Right cardiac atrium (tissue), 5 donors: ENCODE data around the gene ABHD17C. TPM values are rescaled to one million over a fixed set of nuclear protein-coding genes. Genes with fewer than 3 reads are reported as not detected.

Source experiments
- ATAC-seq, 2 donors: fragments of 200-7000 bp; cut with Tn5 transposase; one replicate each; pipeline versions ENCODE4 v1.8.0 to v1.9.1; 2020; ENCODE audit warnings: moderate library complexity in 2 of 2, mild to moderate bottlenecking in 1 of 2
- DNase-seq, 3 donors: peaks; one replicate each; pipeline ENCODE4 v3.0.0-alpha.2; 2020
- H3K27ac ChIP-seq: one replicate; pipeline ENCODE4 v1.5.1; 2013; ENCODE audit warnings: mild to moderate bottlenecking, low read length, control low read depth, moderate library complexity
- H3K27me3 ChIP-seq: one replicate; pipeline ENCODE4 v1.6.1; 2013; ENCODE audit not compliant: control insufficient read depth, insufficient read depth
- H3K4me1 ChIP-seq: one replicate; pipeline ENCODE4 v1.6.1; 2013; ENCODE audit warnings: low read length; ENCODE audit not compliant: control insufficient read depth, insufficient read depth
- H3K4me3 ChIP-seq: one replicate; pipeline ENCODE4 v1.5.1; 2013; ENCODE audit warnings: low read length, control low read depth
- H3K9me3 ChIP-seq: one replicate; pipeline ENCODE4 v1.6.1; 2013; ENCODE audit warnings: low read length; ENCODE audit not compliant: control insufficient read depth
- WGBS: extraction: QIAGEN DNeasy Blood & Tissue Kit; methylation state at CpG from one replicate; pipeline ENCODE4 v1.1.7; 2013; 5-methylcytosine and 5-hydroxymethylcytosine counted together
- intact Hi-C, 4 donors: fragments of 100-400 bp; cut with DNase I; formaldehyde crosslinking; loops; one replicate each; pipeline versions ENCODE4 v1.11.0 to v1.14.0; 2022 to 2023
- polyA plus RNA-seq: library from polyadenylated mRNA; stranded (reverse); fragments of 200-250 nt; gene quantifications from one replicate; pipeline ENCODE4 v1.2.3, GENCODE V29; 2013
- total RNA-seq, 4 donors: library from RNA; stranded (reverse); fragmentation: NEBNext Ultra II Directional; extraction: Animal tissue kit (Norgen Biotek cat#: 25700); gene quantifications; one replicate each; pipeline ENCODE4 v1.2.1, GENCODE V29; 2021
- donor health status: healthy with polysubstance abuse.
- donor health status: DM: no; HTN: yes; CAD: no.
- donor health status: DM: no; HTN: no; CAD: no.
- donor health status: DM: no; HTN: yes; CAD: no; lungs with severe emphysema.
- donor health status: DM: yes; HTN: yes; CAD: no.

Gene ABHD17C
- total and polyA plus RNA-seq, 5 donors: 2.6 to 6.2 (median 5.3) TPM

GRCh38 chr15:80668546-80669236, 26.4 kb upstream of the ABHD17C start:
- 74% methylated on average over 3 of the region's 3 CpGs for WGBS
- ATAC-seq (no peak), DNase-seq (no peak)
- intact Hi-C loops: no loop called here
- Histone ChIP-seq H3K4me3 (no peak overlapping the region), H3K27ac (no peak overlapping the region), H3K9me3 (no peaks in the 10 kb centered on the region), H3K27me3 (no peaks in the 10 kb centered on the region), H3K4me1 (no peaks in the 10 kb centered on the region)

- 86% methylated on average over 2 of the region's 2 CpGs for WGBS
- H3K4me3 ChIP-seq: no peak overlapping the region
- H3K9me3 ChIP-seq: no peaks in the 10 kb centered on the region
- intact Hi-C loops: no loop called here
- ATAC-seq (no peak), DNase-seq (no peak)
- no peak overlapping the region for H3K27ac ChIP-seq
- no peaks in the 10 kb centered on the region for H3K27me3 ChIP-seq
- H3K4me1 ChIP-seq: no peaks in the 10 kb centered on the region
These were observed 25.3 kb upstream of the ABHD17C start for GRCh38 chr15:80669663-80670273.

GRCh38 chr15:80673561-80674244, 21.4 kb upstream of the ABHD17C start:
- Histone ChIP-seq H3K4me1 (no peaks in the 10 kb centered on the region), H3K4me3 (no peak overlapping the region), H3K27me3 (no peaks in the 10 kb centered on the region), H3K9me3 (no peaks in the 10 kb centered on the region), H3K27ac (no peak overlapping the region)
- intact Hi-C loops: no loop called here
- WGBS: 80% methylated on average over 6 of the region's 6 CpGs
- DNase-seq (no peak), ATAC-seq (no peak)

GRCh38 chr15:80674245-80674614, 20.9 kb upstream of the ABHD17C start:
- ATAC-seq (no peak), DNase-seq (no peak)
- H3K27me3 ChIP-seq: no peaks in the 10 kb centered on the region
- H3K4me1 ChIP-seq: no peaks in the 10 kb centered on the region
- no peak overlapping the region for H3K27ac ChIP-seq
- H3K4me3 ChIP-seq: no peak overlapping the region
- no peaks in the 10 kb centered on the region for H3K9me3 ChIP-seq
- intact Hi-C loops: no loop called here

- intact Hi-C loops: no loop called here
- Histone ChIP-seq H3K9me3 (no peaks in the 10 kb centered on the region), H3K4me3 (no peak overlapping the region), H3K4me1 (no peaks in the 10 kb centered on the region), H3K27me3 (no peaks in the 10 kb centered on the region), H3K27ac (no peak overlapping the region)
- ATAC-seq (no peak), DNase-seq (no peak)
- WGBS: 97% methylated on average over 2 of the region's 2 CpGs
These were observed 18.1 kb upstream of the ABHD17C start for GRCh38 chr15:80677041-80677440.

- H3K4me3 ChIP-seq: no peak overlapping the region
- no peaks in the 10 kb centered on the region for H3K27me3 ChIP-seq
- WGBS: 75% methylated on average over 7 of the region's 7 CpGs
- intact Hi-C loops: no loop called here
- H3K9me3 ChIP-seq: no peaks in the 10 kb centered on the region
- no peaks in the 10 kb centered on the region for H3K4me1 ChIP-seq
- no peak for DNase-seq
- ATAC-seq: no peak
- no peak overlapping the region for H3K27ac ChIP-seq
These were observed 15.8 kb upstream of the ABHD17C start for GRCh38 chr15:80679167-80679803.

GRCh38 chr15:80679804-80680175, 15.3 kb upstream of the ABHD17C start:
- Histone ChIP-seq H3K27me3 (no peaks in the 10 kb centered on the region), H3K4me1 (no peaks in the 10 kb centered on the region), H3K9me3 (no peaks in the 10 kb centered on the region), H3K4me3 (no peak overlapping the region), H3K27ac (no peak overlapping the region)
- 52% methylated on average over 2 of the region's 2 CpGs for WGBS
- ATAC-seq (peak in 1 of 2 donors; percentile 24), DNase-seq (no peak)
- intact Hi-C loops: no loop called here

- H3K4me1 ChIP-seq: no peaks in the 10 kb centered on the region
- 70% methylated on average over 4 of the region's 4 CpGs for WGBS
- H3K27ac ChIP-seq: no peak overlapping the region
- no peak overlapping the region for H3K4me3 ChIP-seq
- no peaks in the 10 kb centered on the region for H3K27me3 ChIP-seq
- intact Hi-C loops: no loop called here
- DNase-seq (no peak), ATAC-seq (no peak)
- no peaks in the 10 kb centered on the region for H3K9me3 ChIP-seq
These were observed 12.9 kb upstream of the ABHD17C start for GRCh38 chr15:80682201-80682600.

- H3K9me3 ChIP-seq: no peaks in the 10 kb centered on the region
- no peak for ATAC-seq
- intact Hi-C loops: no loop called here
These were observed 10.4 kb upstream of the ABHD17C start for GRCh38 chr15:80684697-80685096.

GRCh38 chr15:80685628-80686027, 9.5 kb upstream of the ABHD17C start:
- DNase-seq: no peak
- 90% methylated on average over 1 of the region's 1 CpG for WGBS
- intact Hi-C loops: no loop called here
- Histone ChIP-seq H3K4me3 (no peak overlapping the region), H3K27ac (no peak overlapping the region), H3K9me3 (no peaks in the 10 kb centered on the region), H3K27me3 (no peaks in the 10 kb centered on the region), H3K4me1 (no peaks in the 10 kb centered on the region)
- ATAC-seq: no peak

More at GRCh38 chr15:80684697-80685096, 10.4 kb upstream of the ABHD17C start:
- H3K4me3 ChIP-seq: no peak overlapping the region
- H3K4me1 ChIP-seq: no peaks in the 10 kb centered on the region
- H3K27me3 ChIP-seq: no peaks in the 10 kb centered on the region
- no peak for DNase-seq
- no peak overlapping the region for H3K27ac ChIP-seq

GRCh38 chr15:80689294-80689693, 5.8 kb upstream of the ABHD17C start:
- no peak for DNase-seq

More at GRCh38 chr15:80689294-80689693, 5.8 kb upstream of the ABHD17C start:
- Histone ChIP-seq H3K4me3 (no peak overlapping the region), H3K9me3 (no peaks in the 10 kb centered on the region), H3K4me1 (no peaks in the 10 kb centered on the region), H3K27me3 (no peaks in the 10 kb centered on the region), H3K27ac (no peak overlapping the region)
- no peak for ATAC-seq
- intact Hi-C loops: no loop called here
